Melanocyte of skin (primary cell): ENCODE measurements around the gene PRAMEF8. TPM values are rescaled to one million over a fixed set of nuclear protein-coding genes. Genes with fewer than 3 reads are reported as not detected.

Source experiments
- small RNA-seq, 2 donors: library from RNA; depleted of rRNA; stranded (forward); fragments of <200 nt; gene quantifications; one replicate each; pipeline ENCODE3, GENCODE V24; 2012
- total RNA-seq, 2 donors: library from RNA; depleted of rRNA; stranded (reverse); fragments of >200 nt; gene quantifications; 2 replicates each; pipeline ENCODE4 v1.2.3, GENCODE V29; 2012

PRAMEF8 gene
- not detected for total RNA-seq

DNA sequence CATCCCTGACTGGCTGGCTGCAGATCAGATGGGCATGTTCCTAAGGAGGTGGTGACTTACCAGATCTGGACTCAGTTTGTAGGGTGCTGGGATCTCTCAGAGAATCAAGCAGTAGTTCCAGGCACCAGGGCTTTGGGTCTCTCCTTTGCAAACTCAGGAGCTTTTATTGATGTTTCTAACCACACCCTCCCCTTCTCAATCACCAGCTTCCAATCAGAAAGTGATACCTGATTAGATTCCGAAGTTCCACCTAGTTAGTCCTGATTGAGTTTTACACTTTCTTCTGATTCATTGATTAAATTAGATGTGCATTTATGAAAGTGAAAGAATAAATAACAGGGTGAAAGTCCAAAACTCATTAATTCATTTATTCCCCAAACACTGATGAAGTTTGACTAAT is at the start of gene PRAMEF8:
Gene PRAMEF8 (minus strand): TSS at position 101 of the 400 bp plus-strand sequence. CDS start 1,046 bp downstream, outside the sequence.

GRCh38 chr1:13315281-13315680 is 30.3 kb upstream of the PRAMEF8 start, which contains the start of gene PRAMEF15:
TSS of gene PRAMEF15 (plus strand) at chr1:13315581. CDS start at chr1:13318408, 2,827 bp downstream.

DNA sequence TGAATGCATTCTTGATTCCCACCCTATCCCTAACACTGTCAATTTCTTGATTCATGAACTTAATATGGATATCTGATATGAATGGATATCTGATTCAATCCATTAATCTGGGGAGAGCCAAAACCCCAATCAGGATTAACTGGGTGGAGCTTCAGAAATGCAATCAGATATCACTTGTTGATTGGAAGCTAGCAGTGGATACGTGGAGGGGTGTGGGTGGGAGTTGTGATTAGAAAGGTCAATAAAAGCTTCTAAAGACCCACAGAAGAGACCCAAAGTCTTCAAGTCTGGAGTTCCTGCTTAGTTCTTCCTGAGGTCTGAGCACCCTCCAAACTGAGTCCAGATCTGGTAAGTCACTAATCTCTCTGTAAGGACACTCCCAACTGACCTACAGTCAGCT is 18.3 kb upstream of the PRAMEF8 start, which contains the start of gene PRAMEF33:
Gene PRAMEF33 (plus strand): TSS at position 301 of the 400 bp plus-strand sequence. CDS start 2,416 bp downstream, outside the sequence.

DNA sequence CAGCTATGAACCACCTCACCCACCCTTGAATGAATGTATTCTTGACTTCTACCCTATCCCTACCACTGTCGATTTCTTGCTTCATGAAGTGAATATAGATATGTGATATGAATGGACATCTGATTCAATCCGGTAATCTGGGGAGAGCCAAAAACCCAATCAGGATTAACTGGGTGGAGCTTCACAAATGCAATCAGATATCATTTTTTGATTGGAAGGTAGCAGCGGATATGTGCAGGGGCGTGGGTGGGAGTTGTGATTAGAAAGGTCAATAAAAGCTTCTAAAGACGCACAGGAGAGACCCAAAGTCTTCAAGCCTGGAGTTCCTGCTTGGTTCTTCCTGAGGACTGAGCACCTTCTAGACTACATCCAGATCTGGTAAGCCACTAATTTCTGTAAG is 31.0 kb downstream of the PRAMEF8 start, which contains the start of gene PRAMEF5:
Gene PRAMEF5 (plus strand): TSS at position 301 of the 400 bp plus-strand sequence. CDS start 5,071 bp downstream, outside the sequence.

Small RNA genes lying within 50 kb of the gene (small RNA-seq; reads per million reads assigned to genes)
- 0 reads per million in 2 donors for gene RNU6-771P

Other genes starting within 250 kb of the PRAMEF8 start
- not detected for gene PRAMEF27, start 228.6 kb downstream of the PRAMEF8 start, total RNA-seq
- not detected for gene HNRNPCL3, start 224.4 kb downstream of the PRAMEF8 start, total RNA-seq
- gene PRAMEF25, start 214.4 kb downstream of the PRAMEF8 start, total RNA-seq, result not detected
- not detected for gene HNRNPCL2, start 168.3 kb downstream of the PRAMEF8 start, total RNA-seq
- not detected for gene PRAMEF26, start 129.1 kb downstream of the PRAMEF8 start, total RNA-seq
- gene HNRNPCL4, start 119.5 kb downstream of the PRAMEF8 start, total RNA-seq, result not detected
- not detected for gene PRAMEF9, start 113.3 kb downstream of the PRAMEF8 start, total RNA-seq
- gene PRAMEF13, start 83.7 kb downstream of the PRAMEF8 start, total RNA-seq, result not detected
- gene PRAMEF18, start 59.0 kb downstream of the PRAMEF8 start, total RNA-seq, result not detected
- not detected for gene PRAMEF5, start 30.9 kb downstream of the PRAMEF8 start, total RNA-seq
- not detected for gene PRAMEF33, start 18.4 kb upstream of the PRAMEF8 start, total RNA-seq
- not detected for gene PRAMEF15, start 30.4 kb upstream of the PRAMEF8 start, total RNA-seq
- not detected for gene PRAMEF14, start 62.0 kb upstream of the PRAMEF8 start, total RNA-seq
- not detected for gene PRAMEF19, start 86.8 kb upstream of the PRAMEF8 start, total RNA-seq
- not detected for gene PRAMEF17, start 104.5 kb upstream of the PRAMEF8 start, total RNA-seq
- gene PRAMEF20, start 125.3 kb upstream of the PRAMEF8 start, total RNA-seq, result not detected
- not detected for gene LRRC38, start 228.9 kb upstream of the PRAMEF8 start, total RNA-seq